NT2/D1 (cell line): ENCODE measurements around the gene FRMD4A.

Source experiments
- DNase-seq: peaks from one replicate; pipeline ENCODE4 v3.0.0-alpha.2; 2011; ENCODE audit warnings: low read depth, low spot score
- H3K27me3 ChIP-seq: 2 replicates; pipeline ENCODE4 v1.6.0; 2011; ENCODE audit warnings: mild to moderate bottlenecking; ENCODE audit not compliant: insufficient read length, insufficient read depth
- H3K36me3 ChIP-seq: 2 replicates; pipeline ENCODE4 v1.6.1; 2011; ENCODE audit warnings: mild to moderate bottlenecking, low read length, mixed read lengths; ENCODE audit not compliant: insufficient read depth, insufficient read length
- H3K4me1 ChIP-seq: 2 replicates; pipeline ENCODE4 v1.5.1; 2011; ENCODE audit not compliant: insufficient read depth, insufficient read length
- H3K4me3 ChIP-seq: 2 replicates; pipeline ENCODE4 v1.5.1; 2011; ENCODE audit warnings: low read depth; ENCODE audit not compliant: insufficient read length
- H3K9ac ChIP-seq: 2 replicates; pipeline ENCODE4 v1.6.0; 2011; ENCODE audit warnings: low read depth; ENCODE audit not compliant: insufficient read length
- H3K9me3 ChIP-seq: 2 replicates; pipeline ENCODE4 v1.5.1; 2011; ENCODE audit warnings: mild to moderate bottlenecking, low read length; ENCODE audit not compliant: insufficient read depth
- SUZ12 ChIP-seq: IDR thresholded peaks from 2 replicates; pipeline ENCODE4 v1.6.1; 2011; ENCODE audit not compliant: insufficient read length, insufficient read depth; ENCODE audit errors: extremely low read depth
- YY1 ChIP-seq: IDR thresholded peaks from 2 replicates; pipeline ENCODE4 v1.6.1; 2011; ENCODE audit not compliant: insufficient read length, insufficient read depth
- ZNF274 ChIP-seq: IDR thresholded peaks from 2 replicates; pipeline ENCODE4 v1.6.1; 2011; ENCODE audit warnings: mild to moderate bottlenecking, low read depth, low read length

The FRMD4A gene

DNA sequence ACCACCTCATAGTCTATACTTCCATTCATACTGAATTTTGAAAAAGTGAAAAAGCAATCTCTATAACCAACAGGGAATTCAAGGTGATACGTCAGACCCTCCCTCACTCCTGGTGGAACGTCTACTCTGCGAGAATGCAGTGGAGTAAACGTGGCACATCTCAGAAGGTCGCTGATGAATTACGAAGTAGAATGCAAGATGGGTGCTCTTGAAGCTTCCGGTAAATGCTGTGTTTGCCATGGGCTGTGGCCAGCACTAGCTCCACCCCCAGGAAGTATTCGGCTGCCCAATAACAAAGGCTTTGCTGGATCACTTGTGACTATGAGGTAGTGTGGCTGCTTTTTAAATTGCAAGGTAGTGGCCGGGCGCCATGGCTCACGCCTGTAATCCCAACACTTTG is 517.9 kb downstream of the FRMD4A start:
- H3K9ac ChIP-seq, result no peak overlapping the region
- H3K9me3 ChIP-seq, result peaks cover 19% of the 10 kb centered on the region
- H3K36me3 ChIP-seq, result peaks cover 3% of the 10 kb centered on the region
- no peak for DNase-seq
- peaks cover 4% of the 10 kb centered on the region for H3K4me1 ChIP-seq
- H3K4me3 ChIP-seq, result no peak overlapping the region
- TF ChIP-seq YY1 (no peak), SUZ12 (no peak), ZNF274 (no peak)
- H3K27me3 ChIP-seq, result no peaks in the 10 kb centered on the region

DNA sequence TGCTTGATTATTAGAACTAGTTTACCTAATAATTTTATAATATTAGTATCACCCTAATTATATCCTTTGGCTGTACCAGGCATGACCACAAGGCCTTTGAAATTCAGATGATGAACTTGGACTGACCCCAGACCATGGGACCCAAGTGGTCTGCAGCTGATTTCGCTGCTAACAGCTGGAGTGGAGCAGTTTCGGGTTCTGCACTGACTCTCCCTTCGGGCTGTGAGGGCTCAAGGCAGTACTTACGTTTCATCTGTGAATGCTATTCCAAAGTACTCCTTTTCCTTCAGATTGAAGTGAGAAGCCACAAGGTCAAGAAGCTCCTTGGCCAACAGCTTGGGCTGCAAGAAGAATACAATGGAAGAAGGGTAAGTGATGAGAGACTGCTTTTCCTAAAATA is 520.2 kb downstream of the FRMD4A start:
- Histone ChIP-seq H3K27me3 (no peaks in the 10 kb centered on the region), H3K4me1 (peaks cover 4% of the 10 kb centered on the region), H3K9me3 (no peaks in the 10 kb centered on the region; the same call in 1 of the 2 replicates), H3K36me3 (no peaks in the 10 kb centered on the region), H3K4me3 (no peak overlapping the region), H3K9ac (no peak overlapping the region)
- DNase-seq, result no peak
- TF ChIP-seq ZNF274 (no peak), YY1 (no peak), SUZ12 (no peak)

DNA sequence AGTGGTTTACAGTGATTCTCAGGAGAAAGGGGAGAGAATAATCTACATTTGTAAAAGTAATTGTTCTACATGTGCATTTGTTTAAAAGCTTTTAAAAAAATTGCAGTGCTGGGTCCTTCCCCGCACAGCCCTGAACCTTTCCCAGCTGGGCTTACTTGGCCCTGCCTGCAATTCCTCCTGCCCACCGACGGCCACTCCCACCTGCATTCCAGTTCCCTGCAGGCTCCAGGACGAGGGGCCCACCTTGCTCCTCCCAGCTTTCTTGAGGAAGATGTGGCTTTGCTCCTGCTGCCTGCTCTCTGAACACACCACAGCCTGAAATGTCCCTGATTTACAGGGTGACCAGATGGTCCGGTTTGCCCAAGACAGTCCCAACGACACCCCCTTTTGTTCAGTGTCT is 521.3 kb downstream of the FRMD4A start:
- peak; percentile 75 for DNase-seq
- TF ChIP-seq ZNF274 (no peak), YY1 (no peak)
- H3K27me3 ChIP-seq, result no peaks in the 10 kb centered on the region
- peaks cover 4% of the 10 kb centered on the region for H3K4me1 ChIP-seq
- H3K9ac ChIP-seq, result no peak overlapping the region
- no peaks in the 10 kb centered on the region for H3K36me3 ChIP-seq
- H3K9me3 ChIP-seq, result no peaks in the 10 kb centered on the region; the same call in 1 of the 2 replicates
- H3K4me3 ChIP-seq, result no peak overlapping the region

DNA sequence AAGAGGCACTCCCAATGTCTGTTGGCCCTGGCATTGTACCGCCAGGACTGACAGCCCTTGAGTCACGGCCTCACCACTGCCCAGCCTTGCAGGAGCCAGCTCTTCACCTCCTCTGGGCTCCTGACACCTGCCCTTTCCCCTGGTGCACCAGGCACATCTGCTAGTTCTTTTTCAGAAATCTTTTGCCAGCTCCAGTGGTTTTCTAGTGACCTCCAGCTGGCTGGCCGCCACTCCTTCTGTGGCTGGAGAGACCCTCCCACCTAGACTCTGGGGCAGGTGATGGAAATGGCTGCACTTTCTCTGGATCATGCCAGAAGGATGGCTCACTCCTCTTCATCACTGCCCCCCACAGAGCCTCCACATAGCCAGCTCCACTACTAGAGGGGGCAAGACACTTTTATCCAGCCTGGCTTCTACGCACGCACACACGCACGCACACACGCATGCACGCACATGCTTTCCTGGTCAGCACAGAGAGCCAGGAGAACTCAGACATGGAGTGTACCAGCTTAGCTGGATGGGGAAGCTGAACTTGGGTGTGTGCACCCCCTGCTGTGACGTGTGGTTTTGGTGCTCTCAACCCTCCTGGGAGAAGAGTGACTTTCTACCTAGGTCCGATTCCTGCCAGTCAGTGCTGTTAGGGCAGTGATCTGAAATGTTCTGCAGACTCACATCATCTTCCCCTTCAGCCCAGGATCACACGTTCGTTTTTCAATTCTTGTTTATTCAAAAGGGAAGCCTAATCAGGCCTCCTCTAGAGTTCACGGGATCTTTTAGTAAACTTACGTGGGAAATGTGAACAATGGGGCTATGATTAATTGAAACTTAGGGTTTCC is 522.0 kb downstream of the FRMD4A start:
- no peaks in the 10 kb centered on the region for H3K36me3 ChIP-seq
- H3K9me3 ChIP-seq, result no peaks in the 10 kb centered on the region; the same call in 1 of the 2 replicates
- H3K4me1 ChIP-seq, result peaks cover 4% of the 10 kb centered on the region
- no peak for DNase-seq
- H3K4me3 ChIP-seq, result no peak overlapping the region
- peak overlapping the region; percentile 34 for H3K9ac ChIP-seq
- no peak for TF ChIP-seq SUZ12
- no peak for TF ChIP-seq YY1
- H3K27me3 ChIP-seq, result no peaks in the 10 kb centered on the region

DNA sequence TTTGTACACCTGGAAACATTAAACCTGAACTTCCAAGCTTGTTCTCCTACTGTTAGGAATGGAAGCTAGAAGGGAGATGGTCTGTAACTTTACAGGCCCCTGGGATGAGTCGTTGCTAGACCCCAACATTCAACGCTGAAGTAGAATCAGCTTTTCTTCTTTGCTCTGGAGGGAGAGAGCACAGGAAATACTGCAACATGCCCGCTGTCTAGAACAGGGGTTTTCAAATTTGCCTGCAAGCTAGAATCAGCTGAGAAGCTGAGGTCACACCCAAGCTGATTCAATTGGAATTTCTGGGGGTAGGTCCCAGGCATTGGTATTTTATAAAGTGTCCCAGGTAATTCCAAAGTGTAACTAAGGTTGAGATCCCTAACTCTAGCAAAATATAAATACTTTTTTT is 524.3 kb downstream of the FRMD4A start:
- no peak for TF ChIP-seq ZNF274
- TF ChIP-seq SUZ12, result no peak
- no peak for TF ChIP-seq YY1

DNA sequence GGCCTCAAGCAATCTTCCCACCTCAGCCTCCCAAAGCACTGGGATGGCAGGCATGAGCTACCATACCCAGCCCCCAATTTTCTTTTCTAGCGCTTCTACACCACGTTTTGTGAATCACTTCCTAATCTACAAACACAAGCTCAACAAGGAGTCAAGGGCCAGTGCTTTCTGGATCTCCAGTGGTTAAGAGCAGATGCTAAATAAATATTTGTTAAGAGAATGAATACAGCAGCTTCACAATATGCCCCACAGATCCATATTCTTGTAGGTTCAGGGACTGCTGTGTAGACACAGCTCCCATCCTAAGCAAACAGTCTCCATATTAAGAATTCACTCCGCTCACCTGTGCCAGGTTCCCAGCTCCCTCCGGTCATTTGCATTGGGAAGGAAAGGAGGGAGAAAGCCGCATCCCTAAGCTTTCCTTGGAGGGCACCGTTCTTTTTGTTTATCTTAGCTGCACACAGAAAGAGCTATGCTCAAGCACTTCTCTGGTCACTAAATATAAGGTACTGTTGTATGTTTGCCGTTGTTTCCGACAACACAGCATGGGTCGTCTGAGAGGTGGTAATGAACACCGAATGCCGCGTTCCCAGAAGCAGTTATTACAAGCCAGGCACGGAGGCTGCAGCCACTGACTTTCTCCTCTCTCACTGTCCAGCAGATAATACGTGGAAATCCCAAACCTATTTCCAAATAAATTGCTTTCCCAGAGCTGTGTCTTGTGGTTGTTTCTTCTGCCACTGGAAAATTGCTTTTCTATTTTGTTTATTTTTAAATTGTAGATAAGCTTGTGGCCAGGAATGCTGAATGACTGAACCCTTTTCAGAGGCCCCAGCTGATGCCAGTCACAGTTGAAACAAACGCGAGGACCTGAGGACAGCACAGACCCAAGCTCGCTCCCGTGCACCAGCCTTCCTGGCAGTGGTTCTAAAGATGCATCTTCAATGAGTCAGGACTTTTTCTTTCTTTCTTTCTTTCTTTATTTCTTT is 526.9 kb downstream of the FRMD4A start:
- H3K36me3 ChIP-seq, result peaks cover 3% of the 10 kb centered on the region
- H3K4me1 ChIP-seq, result peaks cover 1% of the 10 kb centered on the region
- no peak for DNase-seq
- no peak overlapping the region for H3K4me3 ChIP-seq
- H3K9ac ChIP-seq, result no peak overlapping the region
- H3K9me3 ChIP-seq, result no peaks in the 10 kb centered on the region
- TF ChIP-seq ZNF274 (no peak), SUZ12 (no peak), YY1 (no peak)
- H3K27me3 ChIP-seq, result no peaks in the 10 kb centered on the region

More for the DNA sequence above, 524.3 kb downstream of the FRMD4A start:
- H3K27me3 ChIP-seq, result no peaks in the 10 kb centered on the region
- H3K9ac ChIP-seq, result no peak overlapping the region
- no peak for DNase-seq
- no peaks in the 10 kb centered on the region for H3K9me3 ChIP-seq
- H3K4me1 ChIP-seq, result peaks cover 4% of the 10 kb centered on the region
- no peak overlapping the region for H3K4me3 ChIP-seq
- H3K36me3 ChIP-seq, result no peaks in the 10 kb centered on the region

DNA sequence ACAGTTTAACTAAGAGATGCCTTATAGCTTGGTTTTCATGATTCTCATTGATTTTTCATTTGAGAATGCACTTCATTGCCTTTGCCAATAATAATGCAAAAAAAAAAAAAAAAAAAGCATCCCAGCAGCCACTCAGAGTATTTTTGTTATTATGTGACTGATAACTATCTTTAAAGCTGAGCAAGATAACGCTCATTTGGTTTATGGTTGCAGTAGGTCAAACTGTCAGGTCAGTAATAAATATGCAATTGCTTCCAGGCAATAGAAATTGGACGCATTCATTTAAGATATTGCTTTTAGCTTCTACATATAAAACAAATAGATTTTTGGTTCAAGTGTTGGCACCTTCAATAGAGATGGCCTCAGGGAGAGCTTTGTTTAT is 528.8 kb downstream of the FRMD4A start:
- Histone ChIP-seq H3K36me3 (peaks cover 10% of the 10 kb centered on the region), H3K4me1 (no peaks in the 10 kb centered on the region), H3K9ac (no peak overlapping the region), H3K9me3 (no peaks in the 10 kb centered on the region), H3K27me3 (no peaks in the 10 kb centered on the region), H3K4me3 (no peak overlapping the region)
- TF ChIP-seq SUZ12, result no peak
- no peak for TF ChIP-seq YY1
- no peak for TF ChIP-seq ZNF274
- DNase-seq, result no peak
